ENCODE measurements around the gene TMEM11. TPM values are rescaled to one million over a fixed set of nuclear protein-coding genes. Genes with fewer than 3 reads are reported as not detected.

Gene TMEM11
- 16.9 and 18.3 TPM in 2 replicates for total RNA-seq

DNA sequence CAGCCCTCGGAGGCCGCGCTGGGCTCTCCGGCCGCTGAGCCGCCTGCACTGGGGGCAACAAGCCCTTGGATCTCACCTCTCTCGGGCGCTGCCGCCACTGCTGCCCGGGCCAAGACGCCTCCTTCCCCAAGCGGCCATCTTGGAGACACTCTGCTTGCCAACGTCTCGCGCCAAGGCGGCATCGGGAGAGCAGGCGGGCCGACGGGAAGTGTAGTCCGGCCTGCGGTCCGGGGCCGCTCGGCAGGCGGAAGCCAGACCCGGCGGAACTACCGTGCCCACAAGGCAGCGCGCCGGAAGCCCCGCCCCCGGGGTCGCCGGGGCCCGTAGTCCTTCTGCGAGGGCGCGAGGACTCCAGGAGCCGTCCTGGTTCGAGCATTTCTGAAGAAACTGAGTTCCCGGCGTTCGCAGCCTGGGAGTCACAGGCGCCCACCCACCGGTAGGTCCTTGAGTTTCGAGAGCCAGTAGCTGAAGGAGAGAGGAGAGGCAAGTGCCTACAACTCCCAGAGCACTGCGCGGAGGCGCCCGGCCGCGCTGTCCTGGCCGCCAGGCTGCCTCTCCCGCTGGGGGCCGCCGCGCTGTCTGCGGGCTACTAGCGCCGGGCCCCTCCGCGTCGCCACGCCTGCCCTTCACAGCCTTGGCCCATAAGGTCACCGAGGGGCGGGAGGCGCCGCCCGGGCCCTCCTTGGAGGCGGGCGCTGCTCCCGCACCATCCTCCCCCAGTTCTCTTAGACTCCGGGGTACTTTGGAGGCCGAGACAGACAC, at the start of gene TMEM11:
Gene TMEM11, minus strand, starts transcription at position 147 of the 762 bp plus-strand sequence. Its CDS starts 9 bp downstream, at position 138.

DNA sequence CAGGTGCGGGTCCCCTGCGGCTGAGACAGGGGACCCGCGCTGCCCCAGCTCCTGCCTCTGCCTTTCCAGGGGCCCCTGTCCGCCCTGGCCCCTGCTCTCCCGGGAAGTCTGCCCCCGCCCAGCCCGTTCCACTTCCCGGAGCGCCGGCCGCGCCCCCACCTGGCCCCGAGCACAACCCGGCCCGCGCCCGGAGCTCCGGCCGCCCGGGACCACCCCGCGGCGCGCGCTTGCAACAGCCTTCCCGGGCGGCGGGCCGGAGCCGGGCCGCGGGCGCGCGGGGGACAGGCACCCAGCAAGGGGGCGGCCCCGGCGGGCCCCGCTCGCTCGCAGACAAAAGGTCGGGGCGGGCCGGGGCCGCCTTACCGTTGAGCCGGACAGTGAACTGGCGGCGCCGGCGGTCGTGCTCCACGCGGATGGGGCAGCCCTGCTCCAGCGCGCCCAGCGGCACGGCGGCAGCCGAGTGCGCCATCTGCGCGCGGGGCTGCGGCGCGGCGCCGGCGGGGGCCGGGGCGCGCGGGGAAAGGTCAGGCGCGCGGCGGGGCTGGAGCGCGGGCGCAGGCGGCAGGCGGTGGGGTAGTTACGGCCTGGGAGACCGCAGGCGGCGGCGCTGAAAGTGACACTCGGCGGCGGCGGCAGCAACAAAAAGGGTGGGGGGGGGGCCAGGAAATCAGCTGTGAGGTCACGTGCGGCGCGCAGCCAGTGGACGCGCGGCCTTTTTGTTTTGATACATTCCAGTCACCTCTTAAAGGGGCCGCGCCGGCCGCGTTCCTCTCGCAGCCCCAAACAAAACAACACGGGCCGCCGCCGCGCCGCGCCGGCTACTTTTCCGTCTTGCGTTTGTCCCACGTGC, 39.1 kb upstream of the TMEM11 start, which contains the start of gene NATD1:
Gene NATD1, minus strand, starts transcription at position 615 of the 850 bp plus-strand sequence. Its CDS starts 146 bp downstream, at position 469.

Other genes with a start within 250 kb of the TMEM11 start
- gene USP22, start 171.2 kb downstream of the TMEM11 start, total RNA-seq = 241 and 270 TPM in 2 replicates
- gene DHRS7B, start 87.2 kb downstream of the TMEM11 start, total RNA-seq = 16.8 and 23.0 TPM in 2 replicates
- gene NATD1, start 39.2 kb upstream of the TMEM11 start, total RNA-seq = 1.3 and 1.5 TPM in 2 replicates
- gene MAP2K3, start 70.5 kb upstream of the TMEM11 start, total RNA-seq = 10.2 and 12.9 TPM in 2 replicates
- gene KCNJ12, start 162.2 kb upstream of the TMEM11 start, total RNA-seq = 1.2 and 2.3 TPM in 2 replicates